Measurements from ENCODE around the gene NPLOC4. TPM values are rescaled to one million over a fixed set of nuclear protein-coding genes. Genes with fewer than 3 reads are reported as not detected.

Gene NPLOC4
- total RNA-seq, 2 experiments from 2014 or later = 67.0 to 68.6 TPM

DNA sequence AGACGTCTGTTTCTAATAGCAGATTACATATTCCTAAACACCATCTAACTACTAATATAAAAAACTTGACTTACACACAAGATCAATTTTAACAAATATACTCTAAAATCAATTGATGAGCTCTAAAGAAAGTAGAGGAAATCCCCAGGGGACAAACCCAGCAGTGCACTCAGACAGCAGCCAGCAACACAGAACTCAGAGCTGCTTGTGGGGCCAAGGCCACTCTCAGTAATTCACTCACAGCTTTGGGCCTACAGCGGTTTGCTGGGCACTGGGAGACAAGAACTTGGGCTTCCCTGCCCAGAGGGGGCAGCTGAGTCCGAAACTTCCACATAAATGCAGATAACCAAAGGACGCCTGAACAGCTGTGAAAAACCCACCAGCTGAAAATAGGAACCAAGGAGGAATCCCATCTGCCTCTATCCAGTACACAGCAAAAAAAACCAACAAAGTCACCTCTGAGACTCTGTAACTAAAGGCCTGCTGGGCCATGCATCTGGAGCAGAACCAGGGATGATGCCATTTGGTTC lies 21.4 kb downstream of the NPLOC4 start:
- Mint-ChIP-seq H3K4me1 (ENCODE audit: low read depth) (peaks cover 26% of the 10 kb centered on the region), H3K4me3 (no peak overlapping the region), H3K27ac (no peak overlapping the region), H3K27me3 (ENCODE audit: low read depth) (no peaks in the 10 kb centered on the region), H3K9me3 (no peaks in the 10 kb centered on the region), H3K36me3 (ENCODE audit: low read depth) (peaks cover 28% of the 10 kb centered on the region)
- no peak for DNase-seq
- CTCF ChIA-PET = interaction anchor here (1.7 kb wide), 1 partner anchor 14 kb away, joined by 8 read pairs; no protein-coding TSS in a partner anchor
- intact Hi-C loops (cut with micrococcal nuclease) = no loop called here

DNA sequence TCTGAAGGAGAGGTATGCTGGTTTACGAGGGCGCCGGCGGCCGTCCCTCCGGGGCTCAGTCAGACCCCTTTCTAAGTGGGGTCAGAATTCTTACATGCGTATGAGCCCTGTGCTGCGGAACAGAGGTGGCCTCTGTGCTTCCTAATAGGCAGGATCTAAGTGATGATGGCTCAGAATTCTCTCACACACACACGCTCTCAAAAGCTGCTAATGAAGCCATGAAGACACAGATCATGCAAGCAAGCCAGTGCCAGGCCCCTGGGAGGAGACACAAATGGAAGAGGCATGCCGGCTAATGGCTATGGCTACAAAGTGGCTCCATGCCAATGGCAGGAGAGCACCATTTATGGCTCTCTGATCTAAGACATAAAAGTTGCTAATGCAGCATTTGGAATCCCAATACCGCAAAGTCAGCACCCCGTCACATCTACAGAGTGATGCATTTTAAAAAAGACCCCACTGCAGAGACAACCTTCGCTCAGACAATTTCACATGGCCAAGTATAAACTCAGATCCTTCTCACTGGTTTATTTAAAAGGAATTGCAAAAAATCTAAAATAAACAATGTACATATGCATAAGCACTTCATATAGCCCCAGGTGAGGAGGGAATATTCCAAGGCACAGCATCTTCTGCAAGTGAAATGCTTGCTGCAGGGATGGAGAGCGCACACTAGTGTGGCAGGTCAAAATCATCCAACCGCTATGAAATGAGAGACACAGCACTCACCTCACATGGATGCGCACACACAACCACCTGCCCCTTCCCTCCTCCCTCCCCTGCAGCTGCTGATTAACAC lies 24.5 kb downstream of the NPLOC4 start:
- no peak overlapping the region for H3K27ac Mint-ChIP-seq
- peaks cover 23% of the 10 kb centered on the region for H3K36me3 Mint-ChIP-seq (ENCODE audit: low read depth)
- H3K4me1 Mint-ChIP-seq (ENCODE audit: low read depth) = peaks cover 26% of the 10 kb centered on the region
- H3K4me3 Mint-ChIP-seq = no peak overlapping the region
- intact Hi-C loops (cut with micrococcal nuclease) = no loop called here
- no peak for DNase-seq
- no peaks in the 10 kb centered on the region for H3K9me3 Mint-ChIP-seq
- H3K27me3 Mint-ChIP-seq (ENCODE audit: low read depth) = no peaks in the 10 kb centered on the region
- CTCF ChIA-PET = interaction anchor here (1.1 kb wide), 1 partner anchor 11 kb away, joined by 3 read pairs; no protein-coding TSS in a partner anchor

DNA sequence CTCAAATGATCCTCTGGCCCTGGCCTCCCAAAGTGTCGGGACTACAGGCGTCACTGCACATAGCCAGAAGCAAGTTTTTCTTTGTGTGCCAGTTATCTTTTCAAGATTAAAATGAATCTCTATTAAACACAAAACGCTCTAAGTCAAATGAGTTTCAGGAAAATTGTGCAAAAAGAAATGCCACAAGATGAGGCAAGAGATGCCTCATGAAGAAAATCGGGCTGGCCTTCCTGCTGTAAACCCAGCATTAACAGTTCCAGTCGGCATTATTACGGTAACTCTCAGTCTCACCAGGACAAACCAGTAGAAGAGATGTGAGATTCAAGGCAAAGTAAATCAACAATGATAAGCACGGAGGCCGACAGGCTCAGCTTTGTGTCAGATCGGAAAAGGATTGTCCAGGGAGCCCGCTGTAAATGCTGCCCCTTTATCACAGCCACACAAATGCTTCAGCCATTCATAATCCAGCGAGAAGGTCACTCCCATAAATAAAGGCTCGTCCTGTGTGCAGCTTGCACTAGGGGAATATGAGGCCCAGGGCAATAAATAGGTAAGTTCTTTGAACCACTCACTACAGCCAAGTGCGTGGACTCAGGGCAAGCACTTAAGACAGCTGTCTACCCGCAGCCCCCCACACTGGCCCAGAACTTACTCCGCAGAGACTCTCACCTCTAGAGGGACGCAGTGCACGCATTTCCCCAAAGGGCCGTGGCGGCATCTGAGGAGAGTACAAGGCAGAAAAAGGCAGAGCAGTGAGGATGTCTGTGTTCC lies 27.2 kb downstream of the NPLOC4 start:
- no peak overlapping the region for H3K4me3 Mint-ChIP-seq
- H3K9me3 Mint-ChIP-seq = no peaks in the 10 kb centered on the region
- no peak overlapping the region for H3K27ac Mint-ChIP-seq
- no peaks in the 10 kb centered on the region for H3K27me3 Mint-ChIP-seq (ENCODE audit: low read depth)
- DNase-seq = no peak
- H3K4me1 Mint-ChIP-seq (ENCODE audit: low read depth) = peaks cover 8% of the 10 kb centered on the region
- H3K36me3 Mint-ChIP-seq (ENCODE audit: low read depth) = peaks cover 14% of the 10 kb centered on the region
- intact Hi-C loops (cut with micrococcal nuclease) = no loop called here
- CTCF ChIA-PET = interaction anchor here (0.8 kb wide), 1 partner anchor 9 kb away, joined by 3 read pairs; no protein-coding TSS in a partner anchor

DNA sequence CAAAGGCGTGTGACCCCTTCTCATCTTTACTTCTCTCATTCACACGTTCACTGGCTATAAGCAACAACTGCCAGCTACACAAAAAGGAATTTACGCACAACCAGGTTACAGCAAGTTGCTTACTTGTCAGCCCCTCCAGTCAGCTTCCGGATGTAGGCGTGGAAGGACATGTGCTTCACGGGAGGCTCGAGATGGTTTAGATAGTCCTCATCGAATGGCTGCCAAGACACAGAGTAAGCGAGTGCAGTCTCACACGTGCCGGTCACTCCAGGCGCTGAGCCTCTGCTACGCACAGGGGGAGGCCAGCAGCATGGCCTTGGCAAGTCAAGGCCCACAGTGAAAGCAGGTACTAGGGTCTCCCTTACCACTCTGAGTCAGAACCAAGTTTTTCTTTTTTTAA lies 28.3 kb downstream of the NPLOC4 start:
- H3K36me3 Mint-ChIP-seq (ENCODE audit: low read depth) = peaks cover 14% of the 10 kb centered on the region
- peaks cover 2% of the 10 kb centered on the region for H3K4me1 Mint-ChIP-seq (ENCODE audit: low read depth)
- H3K4me3 Mint-ChIP-seq = no peak overlapping the region
- H3K9me3 Mint-ChIP-seq = no peaks in the 10 kb centered on the region
- no peak overlapping the region for H3K27ac Mint-ChIP-seq
- CTCF ChIA-PET = no interaction called here
- H3K27me3 Mint-ChIP-seq (ENCODE audit: low read depth) = no peaks in the 10 kb centered on the region
- intact Hi-C loops (cut with micrococcal nuclease) = no loop called here
- no peak for DNase-seq

DNA sequence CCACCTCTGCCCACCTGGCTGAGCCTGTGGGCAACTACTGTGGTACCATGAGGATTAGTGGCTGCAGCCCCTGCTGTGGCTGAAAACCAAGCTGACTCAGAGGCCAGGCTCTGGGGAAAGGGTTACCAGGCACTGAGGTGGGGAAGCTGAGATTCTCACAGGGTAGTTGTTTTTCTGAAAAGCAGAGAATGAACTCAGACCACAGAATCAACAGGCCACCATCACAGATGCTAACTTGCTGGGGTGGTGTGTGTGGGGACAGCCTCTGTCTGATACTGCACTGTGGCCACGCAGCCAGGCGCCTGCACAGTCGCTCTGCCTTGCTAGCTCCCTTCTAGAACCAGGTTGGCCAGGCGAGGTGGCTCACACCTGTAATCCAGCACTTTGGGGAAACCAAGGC lies 28.8 kb downstream of the NPLOC4 start:
- peaks cover 12% of the 10 kb centered on the region for H3K36me3 Mint-ChIP-seq (ENCODE audit: low read depth)
- no peaks in the 10 kb centered on the region for H3K27me3 Mint-ChIP-seq (ENCODE audit: low read depth)
- no peak for DNase-seq
- no peaks in the 10 kb centered on the region for H3K4me1 Mint-ChIP-seq (ENCODE audit: low read depth)
- no peaks in the 10 kb centered on the region for H3K9me3 Mint-ChIP-seq
- intact Hi-C loops (cut with micrococcal nuclease) = no loop called here
- no peak overlapping the region for H3K4me3 Mint-ChIP-seq
- H3K27ac Mint-ChIP-seq = no peak overlapping the region
- CTCF ChIA-PET = no interaction called here

DNA sequence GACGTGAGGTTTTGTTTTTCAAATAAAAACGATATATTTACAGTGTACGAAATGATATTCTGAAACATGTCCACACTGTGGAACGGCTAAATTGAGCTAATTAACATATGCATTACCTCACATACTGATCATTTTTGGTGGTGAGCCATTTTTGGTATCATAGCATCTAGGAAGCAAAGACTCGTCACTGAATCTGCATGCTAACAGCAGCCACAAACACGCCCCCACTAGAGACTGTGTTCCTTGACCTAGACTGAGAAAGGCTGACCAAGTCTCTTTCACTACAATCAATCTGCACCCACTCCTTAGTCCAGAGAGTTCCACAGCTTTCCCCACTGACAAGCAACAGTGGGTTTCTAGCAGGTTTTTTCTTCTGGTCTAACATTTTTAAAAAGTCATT lies 29.5 kb downstream of the NPLOC4 start:
- H3K4me1 Mint-ChIP-seq (ENCODE audit: low read depth) = no peaks in the 10 kb centered on the region
- CTCF ChIA-PET = interaction anchor here (0.6 kb wide), 1 partner anchor 842 kb away, joined by 3 read pairs; no protein-coding TSS in a partner anchor
- peaks cover 12% of the 10 kb centered on the region for H3K36me3 Mint-ChIP-seq (ENCODE audit: low read depth)
- no peaks in the 10 kb centered on the region for H3K9me3 Mint-ChIP-seq
- no peak overlapping the region for H3K27ac Mint-ChIP-seq
- intact Hi-C loops (cut with micrococcal nuclease) = no loop called here
- H3K27me3 Mint-ChIP-seq (ENCODE audit: low read depth) = no peaks in the 10 kb centered on the region
- no peak overlapping the region for H3K4me3 Mint-ChIP-seq
- DNase-seq = no peak

DNA sequence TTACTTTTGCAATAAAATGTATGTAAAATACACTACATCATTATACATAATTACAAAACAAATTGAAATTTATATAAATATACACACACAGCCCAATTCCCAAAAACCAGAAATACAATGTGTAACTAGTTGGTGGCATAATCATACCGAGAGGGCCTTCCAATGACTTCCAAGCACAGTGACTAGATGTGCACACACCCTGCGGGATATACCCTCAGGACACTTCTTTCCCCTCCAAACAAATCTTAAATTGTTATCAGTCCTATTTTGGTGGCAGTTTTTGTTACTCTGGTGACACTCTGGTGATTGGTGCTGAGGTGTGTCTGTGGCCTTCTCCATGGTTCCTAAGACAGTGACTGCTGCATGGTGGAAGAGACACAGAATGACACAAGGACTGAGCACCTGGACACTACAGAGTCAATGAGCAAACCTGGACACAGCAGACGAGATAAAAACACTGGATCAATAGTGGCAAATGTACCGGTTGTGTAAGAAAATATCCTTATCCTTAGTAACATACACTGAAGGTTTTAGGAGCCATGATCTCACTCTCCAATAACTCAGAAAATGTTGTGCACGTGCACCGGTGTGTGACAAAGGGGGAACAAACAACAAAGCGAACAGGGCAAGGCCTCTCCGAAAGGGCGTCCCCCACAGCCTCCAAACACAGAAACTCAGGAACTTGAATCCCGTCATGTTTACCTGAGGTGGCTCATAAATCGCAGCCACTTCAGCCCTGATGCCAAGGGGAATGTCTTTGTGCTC lies 32.9 kb downstream of the NPLOC4 start:
- intact Hi-C loops (cut with micrococcal nuclease) = no loop called here
- CTCF ChIA-PET = interaction anchor here (0.6 kb wide), 1 partner anchor 819 kb away, joined by 4 read pairs; no protein-coding TSS in a partner anchor
- Mint-ChIP-seq H3K4me3 (no peak overlapping the region), H3K4me1 (ENCODE audit: low read depth) (peaks cover 2% of the 10 kb centered on the region), H3K36me3 (ENCODE audit: low read depth) (peaks cover 25% of the 10 kb centered on the region), H3K9me3 (no peaks in the 10 kb centered on the region), H3K27ac (no peak overlapping the region), H3K27me3 (ENCODE audit: low read depth) (no peaks in the 10 kb centered on the region)
- DNase-seq = no peak

DNA sequence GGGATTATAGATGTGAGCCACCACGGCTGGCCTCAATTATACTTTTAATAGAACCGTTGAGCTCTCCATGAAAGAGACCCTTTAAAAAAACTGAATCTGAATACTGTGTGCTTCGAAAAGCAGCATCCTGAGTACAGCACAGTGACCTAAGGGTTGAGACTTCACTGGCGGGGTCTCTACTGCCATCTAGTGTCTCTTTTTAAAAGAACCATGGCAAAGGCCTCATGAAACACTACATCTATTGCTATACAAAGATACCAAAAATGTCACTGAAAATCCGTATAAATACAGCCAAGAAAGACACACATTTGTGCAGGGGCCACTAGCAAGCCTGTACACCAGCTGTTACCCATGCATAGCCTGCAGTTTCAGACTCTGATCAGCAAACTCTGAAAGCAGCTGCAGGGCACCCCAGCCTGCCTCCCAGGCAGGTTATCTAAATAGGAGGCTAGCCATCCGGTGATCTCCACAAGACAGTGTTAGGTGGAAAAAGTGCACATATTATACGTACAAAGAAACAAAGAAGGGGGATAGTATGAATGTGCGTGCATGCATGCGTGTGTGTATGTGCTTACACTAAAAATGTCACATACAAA lies 35.3 kb downstream of the NPLOC4 start:
- CTCF ChIA-PET = interaction anchor here (0.6 to 2.8 kb wide), 31 partner anchors 8 to 345 kb away, joined by 3 to 13 read pairs (median 4); no protein-coding TSS in a partner anchor
- Mint-ChIP-seq H3K27ac (peak overlapping the region; percentile 41), H3K27me3 (ENCODE audit: low read depth) (no peaks in the 10 kb centered on the region), H3K36me3 (ENCODE audit: low read depth) (peaks cover 30% of the 10 kb centered on the region), H3K4me3 (no peak overlapping the region), H3K4me1 (ENCODE audit: low read depth) (peaks cover 2% of the 10 kb centered on the region), H3K9me3 (no peaks in the 10 kb centered on the region)
- peak; percentile 55 for DNase-seq
- intact Hi-C loops (cut with micrococcal nuclease) = loop anchor here (1.0 to 2.0 kb wide), 3 partner anchors 49 to 348 kb away; partner anchors contain the start of gene FAAP100

DNA sequence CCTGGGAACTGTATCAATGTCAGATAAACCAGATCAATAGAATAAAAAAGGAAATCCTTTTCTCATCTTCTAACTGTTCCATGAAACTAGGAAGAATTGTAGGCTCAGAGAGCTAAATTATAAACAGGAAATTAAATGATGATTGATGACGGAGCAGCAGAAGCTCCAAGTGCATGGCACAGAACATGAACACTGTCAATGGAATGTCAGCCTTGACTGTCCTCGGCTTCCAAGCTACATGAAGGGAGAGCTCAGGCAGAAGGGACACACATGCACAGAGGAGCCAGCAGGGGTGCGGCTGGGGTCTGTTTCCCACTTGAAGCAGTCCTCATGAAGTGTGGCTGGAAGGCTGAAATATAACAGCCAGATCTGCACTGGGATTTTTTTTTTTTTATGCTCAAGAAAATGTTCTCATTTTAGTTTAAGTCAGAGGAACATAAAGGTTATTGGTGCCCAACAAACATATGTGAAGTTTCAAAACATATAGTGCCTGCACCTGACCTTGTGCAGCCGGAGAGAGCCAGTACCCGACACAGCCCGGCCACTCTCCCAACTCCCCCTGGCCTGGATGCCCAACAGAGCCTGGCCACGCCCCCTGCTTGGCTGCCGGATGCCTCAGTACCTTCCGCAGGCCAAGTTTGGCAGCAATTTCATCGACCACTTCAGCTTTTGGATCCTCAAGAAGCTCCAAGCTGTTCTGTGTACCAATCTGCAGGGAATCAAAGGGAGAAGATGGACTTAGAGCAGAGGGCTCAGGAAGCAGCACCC lies 37.0 kb downstream of the NPLOC4 start:
- H3K4me3 Mint-ChIP-seq = no peak overlapping the region
- no peak overlapping the region for H3K27ac Mint-ChIP-seq
- peaks cover 2% of the 10 kb centered on the region for H3K4me1 Mint-ChIP-seq (ENCODE audit: low read depth)
- intact Hi-C loops (cut with micrococcal nuclease) = loop anchor here (2.0 kb wide), 2 partner anchors 47 to 81 kb away; partner anchors contain the start of gene FAAP100
- H3K27me3 Mint-ChIP-seq (ENCODE audit: low read depth) = no peaks in the 10 kb centered on the region
- DNase-seq = no peak
- no peaks in the 10 kb centered on the region for H3K9me3 Mint-ChIP-seq
- CTCF ChIA-PET = interaction anchor here (1.1 to 2.8 kb wide), 10 partner anchors 13 to 373 kb away, joined by 3 to 13 read pairs (median 5); no protein-coding TSS in a partner anchor
- peaks cover 28% of the 10 kb centered on the region for H3K36me3 Mint-ChIP-seq (ENCODE audit: low read depth)

DNA sequence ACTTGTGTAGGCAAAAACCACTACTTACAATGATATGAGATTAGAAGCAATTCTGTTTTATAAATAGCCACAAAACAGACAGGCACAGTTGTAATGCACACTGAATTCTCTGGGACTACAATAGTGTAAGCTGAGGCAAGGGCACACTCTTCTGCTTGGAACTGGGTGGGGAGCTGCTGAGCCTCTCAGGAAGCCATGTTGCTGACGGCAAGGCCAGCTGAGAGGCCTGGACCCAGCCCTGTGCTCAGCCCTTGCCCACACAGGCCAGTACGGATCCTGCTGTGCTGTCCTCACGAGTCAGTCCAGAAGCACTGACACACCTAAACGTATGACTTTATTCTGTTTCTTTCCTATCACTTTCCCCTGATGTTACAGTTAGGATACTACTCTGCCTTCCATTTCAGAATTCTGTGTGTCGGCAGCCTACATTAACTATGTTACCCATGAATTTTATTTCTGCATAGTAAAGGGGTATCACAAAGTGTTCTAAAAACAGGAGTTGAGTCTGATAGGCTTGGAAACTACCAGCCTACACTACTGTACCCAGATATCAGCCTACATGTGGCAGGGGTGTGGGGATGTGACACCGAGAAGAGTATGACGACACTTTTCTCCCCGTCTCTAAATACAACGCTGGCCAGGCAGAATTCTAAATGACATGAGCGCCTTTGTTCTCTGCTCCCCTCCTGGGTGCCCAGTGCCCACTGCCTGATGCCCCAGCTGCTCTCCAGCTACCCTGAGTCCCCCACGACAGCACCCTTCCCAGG lies 43.6 kb downstream of the NPLOC4 start:
- Mint-ChIP-seq H3K4me3 (no peak overlapping the region), H3K9me3 (no peaks in the 10 kb centered on the region), H3K36me3 (ENCODE audit: low read depth) (peaks cover 29% of the 10 kb centered on the region), H3K4me1 (ENCODE audit: low read depth) (no peaks in the 10 kb centered on the region), H3K27ac (no peak overlapping the region), H3K27me3 (ENCODE audit: low read depth) (no peaks in the 10 kb centered on the region)
- no peak for DNase-seq
- CTCF ChIA-PET = no interaction called here
- intact Hi-C loops (cut with micrococcal nuclease) = no loop called here

Data from activated naive CD4-positive, alpha-beta T cell treated with anti-CD3 and anti-CD28 coated beads for 36 hours (primary cell).